Memory B cell (primary cell): ENCODE measurements around the gene E2F2.
A peak's percentile ranks its signal among the peaks of the same experiment; 100 is the strongest.

Experiments used
- ATAC-seq: fragments of 150-1000 bp; cut with Tn5 transposase; 2 replicates; pipeline ENCODE4 v1.10.0; 2021; ENCODE audit warnings: low read depth, mild to moderate bottlenecking, moderate library complexity
- DNase-seq, 2 donors: peaks; one replicate each; pipeline ENCODE4 v3.0.0; 2022; ENCODE audit warnings: low spot score in 2 of 2
- H3K27ac Mint-ChIP-seq: one replicate; pipeline ENCODE4 v1.8.0; 2022; ENCODE audit warnings: mild to moderate bottlenecking, moderate library complexity, mixed read lengths
- H3K27me3 Mint-ChIP-seq: one replicate; pipeline ENCODE4 v1.8.0; 2022; ENCODE audit warnings: mixed read lengths
- H3K36me3 Mint-ChIP-seq: one replicate; pipeline ENCODE4 v1.8.0; 2022; ENCODE audit warnings: mild to moderate bottlenecking, mixed read lengths
- H3K4me1 Mint-ChIP-seq: one replicate; pipeline ENCODE4 v1.8.0; 2022; ENCODE audit warnings: mixed read lengths
- H3K4me3 Mint-ChIP-seq: one replicate; pipeline ENCODE4 v1.8.0; 2022; ENCODE audit warnings: mild to moderate bottlenecking, moderate library complexity, mixed read lengths
- H3K9me3 Mint-ChIP-seq: one replicate; pipeline ENCODE4 v1.8.0; 2022; ENCODE audit warnings: mixed read lengths

E2F2 gene

DNA sequence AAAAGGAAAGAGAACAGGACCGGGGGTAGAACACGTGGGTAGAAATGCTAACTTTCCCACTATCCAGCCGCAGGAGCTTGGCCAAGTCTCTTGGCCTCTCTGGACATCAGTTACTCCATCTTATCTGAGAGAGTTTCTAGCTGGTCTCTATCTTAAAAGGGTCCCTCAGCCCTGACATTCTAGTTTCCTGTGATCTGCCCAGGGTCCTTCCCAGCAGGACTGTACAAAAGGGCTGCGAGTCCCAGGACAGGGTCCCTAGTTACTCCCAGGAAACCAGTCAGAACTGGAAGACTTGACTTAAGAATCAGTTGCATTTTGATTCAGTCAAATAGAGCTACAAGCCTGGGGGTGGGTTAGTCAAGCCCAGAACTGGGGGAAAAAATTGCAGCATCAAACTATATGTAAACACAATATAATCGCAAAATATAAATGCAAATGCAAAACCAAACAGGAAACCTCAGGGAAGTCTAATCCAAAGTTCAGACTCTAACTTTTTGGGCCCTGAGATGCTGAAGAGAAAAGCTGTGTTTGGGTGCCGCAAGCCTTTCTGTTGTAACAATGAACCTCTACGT lies 49.9 kb downstream of the E2F2 start:
- peaks cover 24% of the 10 kb centered on the region for H3K4me1 Mint-ChIP-seq
- H3K27me3 Mint-ChIP-seq, result peaks cover 9% of the 10 kb centered on the region
- H3K36me3 Mint-ChIP-seq, result no peaks in the 10 kb centered on the region
- peak overlapping the region; percentile 87 for H3K27ac Mint-ChIP-seq
- no peak for ATAC-seq
- H3K4me3 Mint-ChIP-seq, result no peak overlapping the region
- no peaks in the 10 kb centered on the region for H3K9me3 Mint-ChIP-seq
- no peak for DNase-seq

- peaks cover 24% of the 10 kb centered on the region for H3K4me1 Mint-ChIP-seq
- ATAC-seq, result peak; percentile 43
- H3K4me3 Mint-ChIP-seq, result no peak overlapping the region
- H3K27me3 Mint-ChIP-seq, result peaks cover 9% of the 10 kb centered on the region
- H3K9me3 Mint-ChIP-seq, result no peaks in the 10 kb centered on the region
- no peaks in the 10 kb centered on the region for H3K36me3 Mint-ChIP-seq
- DNase-seq, result peak; percentile 21 to 22
- peak overlapping the region; percentile 87 for H3K27ac Mint-ChIP-seq
Measured at GRCh38 chr1:23480187-23481025, 50.6 kb downstream of the E2F2 start.

- no peak for DNase-seq
- no peak overlapping the region for H3K27ac Mint-ChIP-seq
- ATAC-seq, result no peak
- H3K4me3 Mint-ChIP-seq, result no peak overlapping the region
- H3K9me3 Mint-ChIP-seq, result no peaks in the 10 kb centered on the region
- H3K4me1 Mint-ChIP-seq, result peaks cover 21% of the 10 kb centered on the region
- H3K27me3 Mint-ChIP-seq, result peaks cover 9% of the 10 kb centered on the region
- no peaks in the 10 kb centered on the region for H3K36me3 Mint-ChIP-seq
Measured at GRCh38 chr1:23479666-23479941, 51.4 kb downstream of the E2F2 start.

GRCh38 chr1:23478896-23479665 lies 52.0 kb downstream of the E2F2 start:
- Mint-ChIP-seq H3K27ac (no peak overlapping the region), H3K4me3 (no peak overlapping the region), H3K4me1 (peaks cover 17% of the 10 kb centered on the region), H3K27me3 (peaks cover 9% of the 10 kb centered on the region), H3K9me3 (no peaks in the 10 kb centered on the region), H3K36me3 (no peaks in the 10 kb centered on the region)
- no peak for DNase-seq
- ATAC-seq, result no peak

DNA sequence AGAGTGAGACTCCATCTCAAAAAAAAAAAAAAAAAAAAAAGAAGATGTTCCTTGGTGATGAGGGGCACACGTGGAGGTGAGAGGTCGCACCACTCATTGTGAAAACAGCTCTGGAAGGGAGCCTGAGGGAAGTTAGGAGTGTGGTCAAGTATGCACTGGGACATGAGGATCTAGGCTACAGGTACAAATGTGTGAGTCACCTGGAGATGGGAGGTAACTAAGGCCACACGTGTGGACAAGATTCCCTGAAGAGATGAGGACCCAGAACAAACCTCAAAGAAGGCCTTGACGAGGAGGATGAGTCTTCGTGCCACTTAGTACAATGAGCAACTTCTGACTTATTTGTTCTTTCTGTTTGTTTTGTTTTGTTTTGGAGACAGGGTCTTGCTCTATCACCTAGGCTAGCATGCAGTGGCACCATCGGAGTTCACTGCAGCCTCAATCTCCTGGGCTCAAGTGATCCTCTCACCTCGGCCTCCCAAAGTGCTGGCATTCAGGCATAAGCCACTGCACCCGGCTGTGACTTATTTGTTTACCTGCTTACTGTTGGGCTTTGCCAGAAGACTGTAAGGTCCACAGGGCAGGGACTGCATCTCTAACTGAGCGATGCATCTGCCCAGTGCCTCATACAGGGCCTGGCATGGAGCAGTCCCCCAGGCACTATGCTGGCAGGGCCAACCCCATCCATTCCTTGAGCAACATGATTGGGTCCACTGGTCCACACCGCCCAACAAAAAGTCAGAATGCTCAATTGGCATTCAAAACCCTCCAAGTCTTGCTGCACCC lies 53.5 kb downstream of the E2F2 start:
- Mint-ChIP-seq H3K4me3 (no peak overlapping the region), H3K9me3 (no peaks in the 10 kb centered on the region), H3K36me3 (no peaks in the 10 kb centered on the region), H3K27me3 (peaks cover 4% of the 10 kb centered on the region), H3K4me1 (peaks cover 9% of the 10 kb centered on the region), H3K27ac (no peak overlapping the region)
- ATAC-seq (no peak), DNase-seq (no peak)

GRCh38 chr1:23475641-23476040 lies 55.4 kb downstream of the E2F2 start:
- H3K36me3 Mint-ChIP-seq, result no peaks in the 10 kb centered on the region
- no peak overlapping the region for H3K27ac Mint-ChIP-seq
- ATAC-seq, result no peak
- peaks cover 4% of the 10 kb centered on the region for H3K27me3 Mint-ChIP-seq
- no peak overlapping the region for H3K4me3 Mint-ChIP-seq
- DNase-seq, result no peak
- H3K9me3 Mint-ChIP-seq, result no peaks in the 10 kb centered on the region
- H3K4me1 Mint-ChIP-seq, result peaks cover 5% of the 10 kb centered on the region

- Mint-ChIP-seq H3K36me3 (no peaks in the 10 kb centered on the region), H3K27me3 (peaks cover 4% of the 10 kb centered on the region), H3K9me3 (no peaks in the 10 kb centered on the region), H3K4me1 (peaks cover under 1% of the 10 kb centered on the region), H3K27ac (no peak overlapping the region), H3K4me3 (no peak overlapping the region)
- ATAC-seq, result no peak
- no peak for DNase-seq
Measured at GRCh38 chr1:23475134-23475628, 55.9 kb downstream of the E2F2 start.

DNA sequence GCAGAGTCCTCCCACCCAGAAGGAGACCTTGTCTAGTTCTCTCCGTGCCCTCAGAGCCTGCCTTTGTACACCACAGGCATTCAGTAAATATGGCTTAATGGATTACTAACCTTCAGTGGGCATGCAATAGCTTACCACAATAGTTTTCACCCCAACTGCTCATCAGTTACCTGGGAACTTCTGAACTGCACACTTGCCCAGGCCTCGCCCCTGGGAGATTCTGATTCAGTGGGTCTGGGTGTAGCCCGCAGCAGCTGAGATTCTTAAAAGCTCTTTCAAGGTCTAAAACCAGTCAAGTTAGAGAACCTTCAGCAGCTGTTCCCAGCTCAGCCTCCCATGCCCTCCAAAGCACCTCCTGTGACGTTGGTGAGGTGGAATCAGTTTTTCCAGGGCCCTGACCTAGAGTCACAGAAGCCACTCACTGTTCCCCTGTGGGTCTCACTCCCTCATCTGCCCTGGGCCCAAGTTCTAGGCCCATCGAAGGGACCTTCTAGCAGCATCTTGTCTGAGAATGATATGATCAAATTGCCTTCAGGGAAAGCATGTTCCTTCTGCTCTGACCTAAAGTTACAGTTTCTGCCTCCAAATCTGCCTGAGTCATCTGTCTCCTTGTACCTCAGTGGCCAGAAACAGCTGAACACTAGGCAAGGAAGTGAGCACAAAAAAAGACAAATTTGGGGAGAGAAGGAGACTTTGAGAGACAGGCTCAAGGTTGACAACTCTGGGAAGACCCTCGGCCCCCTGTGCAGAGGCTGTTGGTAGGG lies 57.8 kb downstream of the E2F2 start:
- Mint-ChIP-seq H3K27me3 (peaks cover 4% of the 10 kb centered on the region), H3K4me3 (no peak overlapping the region), H3K36me3 (no peaks in the 10 kb centered on the region), H3K4me1 (no peaks in the 10 kb centered on the region), H3K27ac (no peak overlapping the region), H3K9me3 (no peaks in the 10 kb centered on the region)
- DNase-seq (no peak), ATAC-seq (no peak)

DNA sequence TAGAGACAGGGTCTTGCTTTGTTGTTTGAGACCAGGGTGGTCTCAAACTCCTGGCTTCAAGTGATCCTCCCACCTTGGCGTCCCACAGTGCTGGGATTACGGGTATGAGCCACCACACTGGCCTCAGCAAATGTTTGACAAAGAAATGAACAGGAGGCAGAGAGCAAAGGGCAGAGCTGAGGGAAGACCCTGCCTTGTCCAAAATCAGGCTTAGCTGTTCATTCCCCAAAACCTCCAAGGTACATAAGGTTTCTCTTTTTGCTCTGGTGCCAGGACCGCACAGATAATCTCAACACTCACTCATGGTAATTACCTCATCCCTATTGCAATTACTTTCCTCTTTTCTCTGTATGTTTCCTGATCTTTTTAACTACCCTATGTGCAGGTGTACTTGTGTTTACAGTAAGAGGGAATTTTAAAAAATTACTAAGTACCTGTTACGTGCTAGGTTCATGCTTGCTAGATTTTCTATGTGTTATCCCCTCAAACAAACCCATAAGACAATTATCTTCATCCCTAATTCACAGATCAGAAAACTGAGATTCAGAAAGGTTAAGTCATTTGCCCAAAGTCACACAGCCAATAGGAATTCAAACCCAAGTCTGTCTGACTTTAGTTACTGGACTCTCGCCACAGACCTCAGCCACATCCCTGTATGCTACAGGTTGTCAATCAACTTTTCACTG lies 58.5 kb downstream of the E2F2 start:
- ATAC-seq, result no peak
- H3K27ac Mint-ChIP-seq, result no peak overlapping the region
- peaks cover 4% of the 10 kb centered on the region for H3K27me3 Mint-ChIP-seq
- H3K4me1 Mint-ChIP-seq, result no peaks in the 10 kb centered on the region
- no peak for DNase-seq
- no peaks in the 10 kb centered on the region for H3K36me3 Mint-ChIP-seq
- H3K4me3 Mint-ChIP-seq, result no peak overlapping the region
- H3K9me3 Mint-ChIP-seq, result no peaks in the 10 kb centered on the region

DNA sequence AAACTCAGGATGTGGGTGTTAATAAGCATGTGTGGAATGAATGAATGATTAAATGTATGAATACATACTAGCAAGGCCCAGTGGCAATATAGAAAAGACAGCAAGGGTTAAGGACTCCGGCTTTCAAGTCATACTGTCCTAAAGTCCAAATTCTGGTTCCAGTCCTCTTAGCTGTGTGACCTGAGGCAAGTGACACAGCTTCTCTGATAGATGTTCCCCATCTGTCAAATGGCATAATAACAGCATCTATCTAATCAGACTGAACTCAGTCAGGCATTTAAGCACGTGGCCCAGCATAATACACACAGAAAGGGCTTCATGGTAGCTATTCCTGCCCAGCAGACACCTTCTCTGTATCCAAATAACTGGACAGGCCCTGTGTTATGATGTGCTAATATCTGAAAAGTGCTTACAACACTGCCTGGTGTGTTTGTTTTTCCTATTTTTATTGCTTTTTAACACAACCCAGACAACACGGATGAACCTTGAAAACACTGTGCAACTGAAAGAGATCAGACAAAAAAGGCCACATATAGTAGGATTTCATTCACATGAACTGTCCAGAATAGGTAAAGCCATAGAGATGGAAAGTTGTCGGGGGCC lies 59.5 kb downstream of the E2F2 start:
- DNase-seq (no peak), ATAC-seq (no peak)
- no peaks in the 10 kb centered on the region for H3K36me3 Mint-ChIP-seq
- no peak overlapping the region for H3K4me3 Mint-ChIP-seq
- H3K4me1 Mint-ChIP-seq, result no peaks in the 10 kb centered on the region
- H3K27ac Mint-ChIP-seq, result no peak overlapping the region
- H3K27me3 Mint-ChIP-seq, result peaks cover 4% of the 10 kb centered on the region
- no peaks in the 10 kb centered on the region for H3K9me3 Mint-ChIP-seq

DNA sequence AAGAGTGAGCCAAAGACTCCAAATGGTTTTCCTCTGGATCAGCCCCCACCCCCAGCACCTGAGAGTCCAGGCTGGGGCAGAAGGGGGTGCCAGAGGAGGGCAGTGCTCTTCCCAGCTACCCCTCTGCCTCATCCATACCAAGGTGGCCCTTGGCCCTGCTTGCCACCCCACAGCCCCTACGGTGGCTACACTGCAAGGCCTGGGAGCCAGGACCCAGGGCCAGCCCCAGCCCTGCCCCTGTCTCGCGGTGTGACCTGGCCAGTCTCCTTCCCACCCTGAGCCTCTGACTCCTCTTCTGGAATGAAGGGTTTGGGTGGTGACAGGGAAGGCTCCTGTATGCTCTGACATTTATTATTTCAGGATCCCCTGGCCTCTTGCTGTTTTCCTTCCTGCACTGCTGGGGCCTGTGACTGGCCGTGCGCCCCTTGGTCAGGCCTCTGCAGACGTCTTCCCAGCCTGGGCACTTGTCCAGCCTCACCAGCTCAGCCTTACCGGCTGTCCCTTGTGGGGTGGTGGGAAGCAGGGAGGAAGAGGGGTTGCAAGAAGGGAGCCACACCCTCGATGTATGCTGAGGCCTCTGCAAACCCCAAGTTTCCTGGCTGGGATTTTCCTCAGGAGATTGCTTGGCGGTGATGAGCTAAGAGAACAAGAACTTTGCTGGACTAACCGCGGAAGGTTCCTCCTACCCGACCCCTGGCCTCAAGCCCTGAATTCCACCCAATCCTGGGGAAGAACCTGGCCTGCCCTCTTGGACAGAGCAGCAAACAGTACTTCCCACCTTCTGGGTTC lies 60.6 kb downstream of the E2F2 start:
- Mint-ChIP-seq H3K36me3 (no peaks in the 10 kb centered on the region), H3K4me1 (no peaks in the 10 kb centered on the region), H3K4me3 (no peak overlapping the region), H3K27me3 (no peaks in the 10 kb centered on the region), H3K27ac (no peak overlapping the region), H3K9me3 (no peaks in the 10 kb centered on the region)
- no peak for ATAC-seq
- no peak for DNase-seq

GRCh38 chr1:23469372-23469982 lies 61.6 kb downstream of the E2F2 start:
- Mint-ChIP-seq H3K27ac (no peak overlapping the region), H3K4me3 (no peak overlapping the region), H3K36me3 (no peaks in the 10 kb centered on the region), H3K9me3 (no peaks in the 10 kb centered on the region), H3K27me3 (no peaks in the 10 kb centered on the region), H3K4me1 (no peaks in the 10 kb centered on the region)
- ATAC-seq (no peak), DNase-seq (no peak)
